Left lobe of liver (tissue), 2 donors: ENCODE results near the gene ITPA. TPM values are rescaled to one million over a fixed set of nuclear protein-coding genes. Genes with fewer than 3 reads are reported as not detected.
A peak's percentile ranks its signal among the peaks of the same experiment; 100 is the strongest.
"Not testable (repeated sequence)": the region's sequence is repeated elsewhere in the genome, so short reads cannot be mapped to it uniquely, and the experiment has no call there.

ENCODE experiments used
- ATAC-seq: fragments of 200-7000 bp; cut with Tn5 transposase; one replicate; pipeline ENCODE4 v1.9.1; 2020; ENCODE audit warnings: mild to moderate bottlenecking, moderate library complexity
- DNase-seq: peaks from one replicate; pipeline ENCODE4 v3.0.0-alpha.2; 2020; ENCODE audit warnings: low spot score
- total RNA-seq: library from RNA; stranded (reverse); gene quantifications from one replicate; pipeline ENCODE4 v1.2.1, GENCODE V29; 2021
- donor health status: DM: no; HTN: no; CAD: no; lungs with moderate emphysema.
- donor health status: DM: no; HTN: yes; CAD: no.

ITPA gene
- total RNA-seq, 1 donor from 2014 or later, result 25.3 TPM

GRCh38 chr20:3172933-3173609 is 36.2 kb upstream of the ITPA start, which contains the start of gene LZTS3:
Gene LZTS3, minus strand, starts transcription at chr20:3173549. Its CDS starts 6,386 bp downstream, at chr20:3167163.
- no peak for DNase-seq
- peak; percentile 15 for ATAC-seq

GRCh38 chr20:3173610-3174441 is 35.5 kb upstream of the ITPA start:
- ATAC-seq (peak; percentile 92), DNase-seq (peak; percentile 91)

GRCh38 chr20:3174442-3175261 is 34.6 kb upstream of the ITPA start:
- DNase-seq, result no peak
- no peak for ATAC-seq

- ATAC-seq (no peak), DNase-seq (no peak)
Measured at GRCh38 chr20:3175270-3175669, 34.0 kb upstream of the ITPA start.

- no peak for ATAC-seq
- no peak for DNase-seq
Measured at GRCh38 chr20:3177746-3178485, 31.4 kb upstream of the ITPA start.

DNA sequence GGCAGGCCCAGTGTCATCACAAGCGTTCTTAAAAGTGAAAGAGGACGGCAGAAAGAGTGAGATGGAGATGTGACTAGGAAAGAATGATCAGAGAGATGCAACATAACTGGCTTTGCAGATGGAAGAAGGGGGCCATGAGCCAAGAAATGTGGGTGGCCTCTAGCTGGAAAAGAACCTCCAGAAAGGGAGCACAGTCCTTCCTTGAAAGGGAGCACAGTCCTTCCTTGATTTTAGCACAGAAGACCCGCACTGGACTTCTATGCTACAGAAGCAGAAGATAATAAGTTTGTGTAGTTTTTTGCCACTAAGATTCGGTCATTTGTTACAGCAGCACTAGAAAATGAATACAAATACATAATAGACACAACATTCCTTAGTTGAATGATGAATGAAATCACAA is 29.0 kb upstream of the ITPA start:
- no peak for DNase-seq
- ATAC-seq, result no peak

GRCh38 chr20:3181270-3181669 is 28.0 kb upstream of the ITPA start:
- no peak for ATAC-seq

GRCh38 chr20:3182429-3182828 is 26.9 kb upstream of the ITPA start:
- DNase-seq, ATAC-seq: not testable (repeated sequence)

More at GRCh38 chr20:3181270-3181669, 28.0 kb upstream of the ITPA start:
- DNase-seq, result no peak

DNA sequence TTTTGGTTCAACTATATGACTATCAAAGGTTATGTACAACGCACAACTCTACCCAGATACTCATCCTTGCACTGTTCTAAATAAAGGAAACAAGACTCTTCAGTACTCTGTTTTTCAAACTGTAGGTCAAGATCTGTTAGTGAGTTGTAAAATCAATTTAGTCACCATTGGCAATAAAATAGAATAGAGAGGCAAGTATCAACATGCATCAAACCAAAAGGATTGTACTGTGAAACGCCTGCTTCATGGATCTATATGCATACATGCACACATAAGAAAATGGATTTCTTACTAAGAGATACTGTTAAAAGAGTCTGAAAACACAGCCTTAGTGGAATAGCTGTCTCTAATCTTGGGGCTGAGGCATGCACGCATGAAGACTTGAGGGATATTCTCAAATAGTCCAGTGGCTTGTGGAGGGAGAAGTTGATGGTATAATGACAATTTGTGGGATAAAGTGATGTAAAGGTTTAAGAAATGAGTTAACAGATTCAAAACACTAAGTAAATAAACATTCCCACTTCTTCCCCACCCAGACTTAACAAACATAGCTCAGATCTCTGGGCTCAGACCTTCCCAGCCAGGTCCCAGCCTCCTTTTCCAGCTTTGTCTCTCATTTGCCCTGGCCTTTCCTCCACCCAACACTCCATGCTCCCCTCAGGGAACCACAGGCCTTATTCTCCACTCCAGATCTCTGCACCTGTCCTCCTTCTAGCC is 25.2 kb upstream of the ITPA start:
- no peak for ATAC-seq
- DNase-seq, result no peak

GRCh38 chr20:3187861-3188260 is 21.4 kb upstream of the ITPA start:
- ATAC-seq, DNase-seq: not testable (repeated sequence)

- ATAC-seq (peak; percentile 27), DNase-seq (no peak)
Measured at GRCh38 chr20:3188823-3189413, 20.4 kb upstream of the ITPA start.

DNA sequence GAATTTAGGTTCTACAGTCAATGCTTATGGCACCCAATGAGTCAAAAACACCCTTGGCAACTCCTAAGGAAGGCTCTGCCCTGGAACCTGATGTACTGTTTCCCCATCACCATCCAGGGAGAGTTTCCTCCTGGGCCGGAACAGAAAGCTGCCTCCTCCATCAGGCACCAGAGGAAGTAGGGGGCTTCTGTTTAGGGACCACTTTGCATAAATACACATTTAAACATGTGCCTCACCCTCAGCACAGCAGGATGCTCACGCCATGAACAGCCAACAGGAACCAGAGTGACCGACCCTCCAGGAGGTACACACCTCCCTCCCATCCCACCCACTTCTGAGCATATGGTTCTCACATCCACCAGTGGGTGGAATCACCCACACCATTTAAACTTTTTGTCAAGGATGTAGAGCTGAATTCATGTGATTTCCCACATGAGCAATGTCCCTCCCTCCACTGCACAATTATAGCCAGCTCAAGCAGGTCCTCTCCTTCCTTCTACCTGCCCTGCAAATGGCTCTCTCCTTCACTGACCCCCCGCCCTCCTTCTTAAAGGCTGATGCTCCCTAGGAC is 19.7 kb upstream of the ITPA start:
- no peak for DNase-seq
- no peak for ATAC-seq

DNA sequence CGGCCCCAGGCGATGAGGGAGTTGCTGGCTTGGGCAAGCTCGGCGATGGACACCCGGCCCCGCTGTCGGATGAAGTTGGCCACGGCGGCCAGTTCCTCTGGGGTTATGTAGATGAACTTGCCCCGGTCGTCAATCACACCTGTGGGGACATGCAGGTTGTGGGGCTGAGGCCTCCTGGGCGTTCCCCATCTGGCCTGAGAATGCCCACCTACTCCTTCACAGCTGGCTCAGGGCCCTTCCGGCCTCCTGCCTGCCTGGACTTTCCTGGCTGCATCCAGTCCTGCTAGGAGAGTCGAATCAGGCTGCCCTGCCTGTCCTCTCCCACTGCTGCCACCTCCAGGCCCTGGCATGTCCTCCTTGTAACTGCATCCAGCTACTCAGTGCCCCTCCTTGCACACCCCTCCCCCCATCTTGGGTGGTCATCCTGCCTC is 18.6 kb upstream of the ITPA start:
- ATAC-seq, result peak; percentile 22
- DNase-seq, result no peak

- no peak for ATAC-seq
- DNase-seq, result no peak
Measured at GRCh38 chr20:3192226-3193015, 16.9 kb upstream of the ITPA start.

DNA sequence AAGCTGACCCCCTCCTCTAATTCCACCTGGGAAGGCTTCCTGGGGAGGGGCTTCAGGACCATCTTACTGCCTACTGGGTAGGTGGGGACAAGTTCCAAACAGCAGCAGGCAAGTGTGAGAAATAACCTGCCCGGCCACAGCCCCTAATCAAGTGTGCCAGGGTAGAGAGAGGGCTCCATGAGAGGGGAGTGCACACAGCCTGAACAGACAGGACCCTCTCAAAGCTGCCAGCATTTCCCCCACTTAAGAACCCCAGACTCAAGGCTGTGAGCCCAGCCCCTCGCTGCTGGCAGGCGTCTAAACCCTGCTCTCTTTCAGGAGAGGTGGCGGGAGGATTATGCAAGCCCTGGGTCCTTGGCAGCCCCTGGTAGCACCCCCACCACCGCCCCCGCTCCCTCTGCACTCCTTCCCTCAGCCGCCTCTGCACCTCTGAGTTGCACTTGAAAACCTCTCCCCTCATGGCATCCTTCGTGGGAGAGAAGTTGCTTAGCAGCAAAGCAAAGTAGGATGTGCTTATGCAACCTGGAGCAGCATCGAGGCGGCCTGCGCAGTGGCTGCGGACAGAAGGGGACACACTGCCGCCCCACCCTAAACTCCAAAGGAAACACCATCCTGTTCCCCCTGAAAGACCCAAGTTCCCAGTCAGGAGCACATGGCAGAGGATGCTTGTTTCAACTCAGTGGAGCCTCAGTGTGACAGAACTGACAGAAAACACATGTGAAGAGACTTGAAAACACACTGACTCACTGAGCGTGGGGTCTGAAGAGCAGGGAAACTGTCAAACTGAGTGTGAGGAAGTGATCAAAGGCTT is 15.3 kb upstream of the ITPA start:
- DNase-seq, result no peak
- no peak for ATAC-seq

- DNase-seq (no peak), ATAC-seq (no peak)
Measured at GRCh38 chr20:3194617-3195280, 14.5 kb upstream of the ITPA start.
